Astrocyte of the cerebellum (primary cell): ENCODE results near the gene FMO3.

Source experiments
- DNase-seq: peaks from one replicate; pipeline ENCODE4 v3.0.0-alpha.2; 2011; ENCODE audit warnings: low read depth
- H3K4me3 ChIP-seq: 2 replicates; pipeline ENCODE4 v1.5.1; 2011; ENCODE audit warnings: mild to moderate bottlenecking, low read depth, low read length, moderate library complexity
- CTCF ChIP-seq: IDR thresholded peaks from 2 replicates; pipeline ENCODE4 v1.5.1; 2012; ENCODE audit warnings: low read length, low read depth, moderate library complexity, mild to moderate bottlenecking; ENCODE audit errors: missing control alignments
- in situ Hi-C: cut with HindIII; loops from 2 replicates; pipeline ENCODE4 v1.10.0; 2017; ENCODE audit warnings: low sequenced_read_pairs

FMO3 gene

GRCh38 chr1:171110621-171111326 lies 20.1 kb downstream of the FMO3 start:
- in situ Hi-C loops, result no loop called here
- no peak overlapping the region for H3K4me3 ChIP-seq
- TF ChIP-seq CTCF, result no peak
- no peak for DNase-seq

GRCh38 chr1:171112119-171112518 lies 21.4 kb downstream of the FMO3 start:
- no peak for TF ChIP-seq CTCF
- in situ Hi-C loops, result no loop called here
- no peak overlapping the region for H3K4me3 ChIP-seq
- no peak for DNase-seq

- in situ Hi-C loops, result no loop called here
- DNase-seq, result no peak
- TF ChIP-seq CTCF, result no peak
- no peak overlapping the region for H3K4me3 ChIP-seq
These were observed 22.7 kb downstream of the FMO3 start for GRCh38 chr1:171113382-171113781.

- no peak for TF ChIP-seq CTCF
- in situ Hi-C loops, result no loop called here
These were observed 24.7 kb downstream of the FMO3 start for GRCh38 chr1:171115280-171115897.

GRCh38 chr1:171116676-171117075 lies 26.0 kb downstream of the FMO3 start:
- DNase-seq, result peak; percentile 43
- no peak for TF ChIP-seq CTCF
- in situ Hi-C loops, result no loop called here
- no peak overlapping the region for H3K4me3 ChIP-seq

More at GRCh38 chr1:171115280-171115897, 24.7 kb downstream of the FMO3 start:
- no peak for DNase-seq
- no peak overlapping the region for H3K4me3 ChIP-seq

- no peak for DNase-seq
- no peak for TF ChIP-seq CTCF
- no peak overlapping the region for H3K4me3 ChIP-seq
- in situ Hi-C loops, result no loop called here
These were observed 26.4 kb downstream of the FMO3 start for GRCh38 chr1:171117085-171117484.
